Stimulated activated CD4-positive, alpha-beta T cell treated with anti-CD3 and anti-CD28 coated beads, Interleukin-4, amount 100 ng/mL, for 4 hours (primary cell): ENCODE data around the gene IL17B.

Source experiments
- DNase-seq, 2 experiments: peaks; one replicate each; pipeline ENCODE4 v3.0.0-alpha.2; 2020

The IL17B gene

DNA sequence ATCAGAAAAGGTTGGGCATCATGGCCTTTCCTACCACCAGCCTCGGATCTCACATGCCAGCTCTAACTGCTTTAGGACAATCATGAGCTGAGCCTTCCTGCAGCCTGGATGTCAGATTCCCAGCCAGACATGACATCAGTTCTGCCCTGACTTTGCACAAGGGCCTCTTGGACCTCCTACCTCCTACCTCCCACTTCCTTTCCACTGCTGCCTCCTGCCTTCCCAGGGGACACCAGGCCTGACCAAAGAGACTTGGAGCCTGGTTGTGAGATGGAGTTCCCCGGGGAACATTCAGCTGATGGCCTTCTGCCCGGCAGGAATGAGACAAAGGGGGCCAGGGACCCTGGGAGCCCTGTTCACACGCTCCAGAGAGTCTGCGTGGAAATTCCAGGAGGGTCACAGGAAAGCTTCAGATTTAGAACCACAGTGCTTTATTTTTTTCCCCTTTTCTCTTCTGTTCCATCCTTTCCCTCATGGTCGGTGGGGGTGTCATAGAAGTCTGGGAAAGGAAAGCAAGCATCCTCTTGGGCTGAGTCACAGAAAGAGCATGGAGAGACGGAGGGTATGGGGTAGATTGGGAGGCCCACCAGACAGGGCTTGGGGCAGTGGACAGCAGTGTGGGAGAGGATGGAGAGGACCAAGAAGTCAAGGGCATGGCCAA is 35.4 kb upstream of the IL17B start:
- DNase-seq: no peak

DNA sequence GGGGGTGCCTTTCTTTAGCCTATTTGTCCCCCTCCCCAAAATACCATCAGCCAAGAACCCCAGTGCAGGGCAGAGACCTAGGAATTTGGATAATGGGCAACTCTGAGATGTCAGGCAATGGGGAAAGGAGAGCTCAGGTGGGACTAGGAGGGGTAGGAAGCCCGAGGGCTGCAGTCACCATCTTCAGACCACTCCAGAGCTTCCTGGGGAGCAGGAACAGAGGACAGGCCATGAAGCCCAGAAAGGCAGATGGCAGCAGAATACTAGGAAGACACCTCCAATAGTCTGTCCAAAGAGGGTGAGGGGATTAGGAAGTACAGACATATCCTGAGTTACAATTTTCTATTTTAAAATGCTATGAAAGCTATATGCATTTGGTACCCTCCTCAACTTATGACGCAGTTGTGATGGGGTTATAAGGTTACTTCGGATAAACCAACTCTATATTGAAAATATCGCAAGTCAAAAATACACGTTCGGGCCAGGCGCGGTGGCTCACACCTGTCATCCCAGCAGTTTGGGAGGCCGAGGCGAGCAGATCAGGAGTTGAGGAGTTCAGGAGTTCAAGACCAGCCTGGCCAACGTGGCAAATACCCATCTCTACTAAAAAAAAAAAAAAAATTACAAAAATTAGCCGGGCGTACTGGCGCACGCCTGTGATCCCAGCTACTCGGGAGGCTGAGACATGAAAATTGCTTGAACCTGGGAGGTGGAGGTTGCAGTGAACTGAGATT is 34.6 kb upstream of the IL17B start:
- DNase-seq: no peak

- no peak for DNase-seq
Measured at GRCh38 chr5:149412783-149413476, 33.8 kb upstream of the IL17B start.

DNA sequence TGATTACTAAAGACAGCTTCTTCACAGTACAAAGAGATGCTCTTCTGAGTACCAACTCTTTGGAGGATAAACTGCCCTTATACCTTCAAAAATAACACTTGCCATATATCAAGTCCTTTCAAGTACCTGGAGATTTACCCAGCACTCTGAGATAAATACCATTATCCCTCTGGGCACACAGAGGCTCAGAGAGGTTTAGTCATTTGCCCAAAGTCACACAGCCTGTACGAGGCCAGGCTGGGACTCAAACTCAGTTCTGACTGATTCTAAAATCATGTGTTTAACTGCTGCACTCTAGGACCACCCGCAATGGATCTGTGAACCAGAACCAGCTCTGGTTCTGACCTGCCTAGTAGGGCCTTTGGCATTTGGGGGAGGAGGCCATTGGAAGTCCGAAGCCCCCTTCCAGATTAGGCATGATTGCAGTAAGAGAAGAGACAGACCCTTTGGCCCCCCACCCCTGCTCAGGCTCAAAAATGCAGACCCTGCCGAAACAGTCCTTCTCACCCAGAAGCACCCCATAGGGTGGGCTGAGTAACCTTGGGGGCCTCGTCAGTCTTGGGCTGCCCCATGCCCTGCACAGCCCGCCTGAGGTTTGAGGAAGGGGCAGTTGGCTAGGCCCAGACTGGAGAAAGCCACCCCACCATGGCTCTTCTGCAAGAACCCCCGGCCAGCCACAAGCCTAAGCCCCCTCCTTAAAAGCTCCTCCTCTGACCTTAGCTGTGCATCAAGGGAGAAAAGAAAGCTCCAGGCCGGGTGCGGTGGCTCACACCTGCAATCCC is 32.8 kb upstream of the IL17B start:
- DNase-seq: no peak

- DNase-seq: no peak
Measured at GRCh38 chr5:149410721-149411432, 31.8 kb upstream of the IL17B start.

- DNase-seq: no peak
Measured at GRCh38 chr5:149410071-149410470, 31.0 kb upstream of the IL17B start.

GRCh38 chr5:149409268-149409948 is 30.3 kb upstream of the IL17B start:
- DNase-seq: no peak

GRCh38 chr5:149408252-149409099 is 29.4 kb upstream of the IL17B start:
- DNase-seq: no peak

- no peak for DNase-seq
Measured at GRCh38 chr5:149407323-149408251, 28.5 kb upstream of the IL17B start.

GRCh38 chr5:149406979-149407306 is 27.9 kb upstream of the IL17B start:
- no peak for DNase-seq

- no peak for DNase-seq
Measured at GRCh38 chr5:149406203-149406978, 27.3 kb upstream of the IL17B start.

GRCh38 chr5:149405550-149406202 is 26.6 kb upstream of the IL17B start:
- DNase-seq: no peak

DNA sequence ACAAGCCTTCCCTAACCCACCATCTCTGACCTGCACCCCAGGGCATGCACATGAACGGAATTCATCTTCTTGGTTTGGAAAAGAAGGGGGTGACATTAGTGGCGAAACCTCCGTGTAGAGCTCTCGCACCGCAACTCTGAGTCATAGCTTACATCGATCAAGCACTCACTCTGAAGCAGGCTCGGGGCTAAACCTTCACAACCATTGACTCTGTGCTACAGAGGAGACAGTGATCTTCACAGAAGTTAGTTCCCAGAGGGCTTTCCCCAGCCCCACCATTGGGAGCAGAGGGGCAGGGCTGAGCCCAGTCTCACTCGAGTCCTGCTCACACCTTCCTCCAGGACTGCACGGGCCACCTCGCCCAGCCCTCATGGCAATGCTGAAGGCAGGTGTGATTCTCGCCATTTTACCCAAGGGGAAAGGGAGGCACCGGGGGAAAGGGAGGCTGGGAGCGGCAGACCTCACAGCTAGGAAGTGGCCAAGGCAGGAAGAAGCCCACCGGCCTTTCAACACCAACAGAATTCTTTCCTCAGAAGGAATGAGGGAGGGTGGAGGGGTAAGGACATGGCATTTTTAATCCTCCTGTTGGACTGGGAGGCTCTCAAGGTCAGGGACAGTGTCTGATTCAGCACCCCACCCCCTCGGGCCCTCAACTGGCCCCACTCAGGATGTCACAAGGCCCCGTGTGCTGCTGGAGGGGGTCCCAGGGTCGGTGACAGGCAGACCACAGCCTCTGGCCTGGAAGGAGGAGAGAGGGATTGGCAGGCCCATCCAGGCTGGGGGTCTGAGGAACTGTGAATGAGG is 25.9 kb upstream of the IL17B start:
- no peak for DNase-seq

GRCh38 chr5:149403923-149404745 is 25.0 kb upstream of the IL17B start:
- no peak for DNase-seq

DNA sequence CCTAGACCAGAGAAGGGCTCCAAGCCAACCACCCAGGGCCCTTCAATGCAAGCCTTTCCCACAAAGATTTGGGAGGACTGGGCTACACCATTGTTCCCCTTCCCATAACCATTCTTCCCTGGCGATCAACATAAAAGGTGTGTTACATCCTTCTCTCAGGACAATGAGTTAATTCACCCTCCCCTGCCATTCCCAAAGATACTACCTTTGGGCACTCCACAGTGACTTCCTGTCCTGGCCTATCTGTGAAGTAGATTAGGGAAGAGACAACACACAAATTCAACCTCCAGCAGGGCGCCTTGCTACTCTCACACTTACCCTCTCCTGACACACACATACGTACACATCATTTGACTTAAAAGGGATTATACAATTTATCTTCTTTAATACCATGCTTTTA is 23.2 kb upstream of the IL17B start:
- DNase-seq: no peak

- no peak for DNase-seq
Measured at GRCh38 chr5:149401051-149401450, 22.0 kb upstream of the IL17B start.

GRCh38 chr5:149400304-149400703 is 21.2 kb upstream of the IL17B start:
- DNase-seq: no peak
